Measurements from ENCODE around the gene MYO5B. TPM values are rescaled to one million over a fixed set of nuclear protein-coding genes. Genes with fewer than 3 reads are reported as not detected.

MYO5B gene
- polyA plus RNA-seq, 1 donor from 2014 or later = 0.42 TPM

GRCh38 chr18:49963217-49963616 lies 231.7 kb downstream of the MYO5B start:
- no peak overlapping the region for H3K9ac ChIP-seq (ENCODE audit: low read length)
- H3K27ac ChIP-seq (ENCODE audit: low read length) = no peak overlapping the region
- no peaks in the 10 kb centered on the region for H3K9me2 ChIP-seq (ENCODE audit: insufficient read depth, low read length)
- H3K79me2 ChIP-seq (replicated peaks; ENCODE audit: insufficient read depth, low read length) = no peaks in the 10 kb centered on the region
- H3K27me3 ChIP-seq (ENCODE audit: insufficient read depth, low read depth, low read length) = no peaks in the 10 kb centered on the region
- no peak overlapping the region for H3K4me2 ChIP-seq (ENCODE audit: low read length)
- H2AFZ ChIP-seq (ENCODE audit: low read depth, low read length) = no peak overlapping the region
- no peaks in the 10 kb centered on the region for H4K20me1 ChIP-seq (ENCODE audit: insufficient read depth)
- H3K9me3 ChIP-seq (ENCODE audit: low read length) = no peaks in the 10 kb centered on the region
- no peak for TF ChIP-seq EZH2 (IDR thresholded peaks at IDR 0.05; ENCODE audit: borderline replicate concordance, insufficient read depth, low read length, poor library complexity, severe bottlenecking)
- TF ChIP-seq RAD21 (conservative IDR thresholded peaks at IDR 0.05) = no peak
- no peak for TF ChIP-seq TAF1 (IDR thresholded peaks at IDR 0.05; ENCODE audit: low read depth)
- TF ChIP-seq POLR2AphosphoS5 (IDR thresholded peaks at IDR 0.05) = no peak
- no peak for TF ChIP-seq MXI1 (conservative IDR thresholded peaks at IDR 0.05; ENCODE audit: poor library complexity, severe bottlenecking)
- no peak for TF ChIP-seq EP300 (conservative IDR thresholded peaks at IDR 0.05; ENCODE audit: poor library complexity, severe bottlenecking)
- no peak for TF ChIP-seq REST (IDR thresholded peaks at IDR 0.05; ENCODE audit: borderline replicate concordance)
- no peak for TF ChIP-seq SMC3 (conservative IDR thresholded peaks at IDR 0.05; ENCODE audit: poor library complexity)
- TF ChIP-seq, protein P1, sequence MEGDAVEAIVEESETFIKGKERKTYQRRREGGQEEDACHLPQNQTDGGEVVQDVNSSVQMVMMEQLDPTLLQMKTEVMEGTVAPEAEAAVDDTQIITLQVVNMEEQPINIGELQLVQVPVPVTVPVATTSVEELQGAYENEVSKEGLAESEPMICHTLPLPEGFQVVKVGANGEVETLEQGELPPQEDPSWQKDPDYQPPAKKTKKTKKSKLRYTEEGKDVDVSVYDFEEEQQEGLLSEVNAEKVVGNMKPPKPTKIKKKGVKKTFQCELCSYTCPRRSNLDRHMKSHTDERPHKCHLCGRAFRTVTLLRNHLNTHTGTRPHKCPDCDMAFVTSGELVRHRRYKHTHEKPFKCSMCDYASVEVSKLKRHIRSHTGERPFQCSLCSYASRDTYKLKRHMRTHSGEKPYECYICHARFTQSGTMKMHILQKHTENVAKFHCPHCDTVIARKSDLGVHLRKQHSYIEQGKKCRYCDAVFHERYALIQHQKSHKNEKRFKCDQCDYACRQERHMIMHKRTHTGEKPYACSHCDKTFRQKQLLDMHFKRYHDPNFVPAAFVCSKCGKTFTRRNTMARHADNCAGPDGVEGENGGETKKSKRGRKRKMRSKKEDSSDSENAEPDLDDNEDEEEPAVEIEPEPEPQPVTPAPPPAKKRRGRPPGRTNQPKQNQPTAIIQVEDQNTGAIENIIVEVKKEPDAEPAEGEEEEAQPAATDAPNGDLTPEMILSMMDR (IDR thresholded peaks at IDR 0.05; ENCODE audit: poor library complexity, severe bottlenecking) = no peak
- H3K4me3 ChIP-seq (ENCODE audit: low read length) = no peak overlapping the region
- H3K36me3 ChIP-seq (ENCODE audit: insufficient read depth, low read length) = no peaks in the 10 kb centered on the region
- no peaks in the 10 kb centered on the region for H3F3A ChIP-seq (ENCODE audit: insufficient read depth, low read length, poor library complexity, severe bottlenecking)

DNA sequence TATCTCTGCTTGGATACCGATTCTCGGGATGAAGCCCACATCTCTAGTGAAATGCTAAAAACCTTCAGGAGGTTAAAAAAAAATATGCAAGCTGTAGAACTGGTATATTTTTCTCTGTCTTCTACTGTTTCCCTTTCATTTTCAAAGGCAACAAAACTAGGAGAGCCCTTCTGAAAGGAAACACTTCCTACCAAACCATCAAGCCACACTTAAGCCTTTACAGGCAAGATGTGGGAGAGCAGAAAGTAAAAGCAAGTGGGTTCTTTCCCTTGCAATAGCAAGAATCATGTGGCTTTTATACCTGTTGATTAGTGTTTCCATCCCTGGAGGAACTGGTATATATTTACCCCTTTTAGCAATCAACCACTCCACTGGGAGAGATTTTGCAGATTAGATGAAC lies 233.7 kb downstream of the MYO5B start:
- no peak overlapping the region for H3K4me2 ChIP-seq (ENCODE audit: low read length)
- no peaks in the 10 kb centered on the region for H3F3A ChIP-seq (ENCODE audit: insufficient read depth, low read length, poor library complexity, severe bottlenecking)
- H4K20me1 ChIP-seq (ENCODE audit: insufficient read depth) = no peaks in the 10 kb centered on the region
- H3K79me2 ChIP-seq (replicated peaks; ENCODE audit: insufficient read depth, low read length) = no peaks in the 10 kb centered on the region
- TF ChIP-seq EP300 (conservative IDR thresholded peaks at IDR 0.05; ENCODE audit: poor library complexity, severe bottlenecking) = no peak
- no peak for TF ChIP-seq POLR2AphosphoS5 (IDR thresholded peaks at IDR 0.05)
- no peak for TF ChIP-seq TAF1 (IDR thresholded peaks at IDR 0.05; ENCODE audit: low read depth)
- TF ChIP-seq, protein P1 (IDR thresholded peaks at IDR 0.05; ENCODE audit: poor library complexity, severe bottlenecking) = no peak
- TF ChIP-seq MXI1 (conservative IDR thresholded peaks at IDR 0.05; ENCODE audit: poor library complexity, severe bottlenecking) = no peak
- TF ChIP-seq SMC3 (conservative IDR thresholded peaks at IDR 0.05; ENCODE audit: poor library complexity) = no peak
- no peak for TF ChIP-seq RAD21 (conservative IDR thresholded peaks at IDR 0.05)
- no peak for TF ChIP-seq EZH2 (IDR thresholded peaks at IDR 0.05; ENCODE audit: borderline replicate concordance, insufficient read depth, low read length, poor library complexity, severe bottlenecking)
- TF ChIP-seq REST (IDR thresholded peaks at IDR 0.05; ENCODE audit: borderline replicate concordance) = no peak
- no peaks in the 10 kb centered on the region for H3K36me3 ChIP-seq (ENCODE audit: insufficient read depth, low read length)
- no peak overlapping the region for H2AFZ ChIP-seq (ENCODE audit: low read depth, low read length)
- no peak overlapping the region for H3K4me3 ChIP-seq (ENCODE audit: low read length)
- H3K9me2 ChIP-seq (ENCODE audit: insufficient read depth, low read length) = no peaks in the 10 kb centered on the region
- H3K27me3 ChIP-seq (ENCODE audit: insufficient read depth, low read depth, low read length) = no peaks in the 10 kb centered on the region
- H3K9me3 ChIP-seq (ENCODE audit: low read length) = no peaks in the 10 kb centered on the region
- no peak overlapping the region for H3K27ac ChIP-seq (ENCODE audit: low read length)
- H3K9ac ChIP-seq (ENCODE audit: low read length) = no peak overlapping the region
